H9 (cell line): Measurements from ENCODE around the gene SLC31A2. TPM values are rescaled to one million over a fixed set of nuclear protein-coding genes. Genes with fewer than 3 reads are reported as not detected.

Source experiments
- DNase-seq: peaks from one replicate; pipeline ENCODE4 v3.0.0-alpha.2; 2017
- H2AFZ ChIP-seq: one replicate; pipeline ENCODE4 v1.6.1; 2013; ENCODE audit warnings: mild to moderate bottlenecking, low read length, control low read depth, moderate library complexity
- H2AK5ac ChIP-seq: 2 replicates; pipeline ENCODE4 v1.6.1; 2013; ENCODE audit warnings: low read length, control low read depth, mixed read lengths; ENCODE audit not compliant: insufficient read length
- H2BK120ac ChIP-seq: one replicate; pipeline ENCODE4 v1.6.1; 2013; ENCODE audit warnings: low read depth, mild to moderate bottlenecking, low read length, control low read depth, inconsistent platforms; ENCODE audit not compliant: poor library complexity, severe bottlenecking
- H2BK12ac ChIP-seq: 2 replicates; pipeline ENCODE4 v1.6.1; 2013; ENCODE audit warnings: low read length, control low read depth, mixed read lengths, low read depth; ENCODE audit not compliant: insufficient read length
- H2BK15ac ChIP-seq: 2 replicates; pipeline ENCODE4 v1.6.1; 2013; ENCODE audit warnings: low read depth, low read length, control low read depth
- H2BK20ac ChIP-seq: one replicate; pipeline ENCODE4 v1.6.1; 2013; ENCODE audit warnings: low read depth, mild to moderate bottlenecking, low read length, control low read depth, inconsistent platforms; ENCODE audit not compliant: poor library complexity, severe bottlenecking
- H2BK5ac ChIP-seq: 2 replicates; pipeline ENCODE4 v1.6.1; 2013; ENCODE audit warnings: low read length, control low read depth, mixed read lengths; ENCODE audit not compliant: insufficient read length
- H3K14ac ChIP-seq: 2 replicates; pipeline ENCODE4 v1.6.1; 2013; ENCODE audit warnings: low read length, control low read depth; ENCODE audit not compliant: insufficient read depth
- H3K18ac ChIP-seq: 2 replicates; pipeline ENCODE4 v1.6.1; 2013; ENCODE audit warnings: low read depth, mild to moderate bottlenecking, mixed read lengths, low read length, control low read depth; ENCODE audit not compliant: insufficient read length
- H3K23ac ChIP-seq: 2 replicates; pipeline ENCODE4 v1.6.1; 2013; ENCODE audit warnings: low read length, control low read depth, mixed read lengths, low read depth; ENCODE audit not compliant: insufficient read length
- H3K23me2 ChIP-seq: 2 replicates; pipeline ENCODE4 v1.6.1; 2013; ENCODE audit warnings: low read depth, mild to moderate bottlenecking, mixed read lengths, low read length, control low read depth; ENCODE audit not compliant: insufficient read length, poor library complexity, severe bottlenecking
- H3K27ac ChIP-seq: 2 replicates; pipeline ENCODE4 v1.5.1; 2013; ENCODE audit warnings: low read length, control low read depth, mixed read lengths, low read depth; ENCODE audit not compliant: insufficient read length
- H3K27me3 ChIP-seq: 2 replicates; pipeline ENCODE4 v1.6.1; 2013; ENCODE audit warnings: low read length, control low read depth, inconsistent platforms; ENCODE audit not compliant: insufficient read depth
- H3K4ac ChIP-seq: 2 replicates; pipeline ENCODE4 v1.6.1; 2013; ENCODE audit warnings: low read depth, mild to moderate bottlenecking, control low read depth, inconsistent platforms, low read length, moderate library complexity
- H3K4me1 ChIP-seq: 2 replicates; pipeline ENCODE4 v1.6.1; 2013; ENCODE audit warnings: low read length, control low read depth, inconsistent platforms; ENCODE audit not compliant: insufficient read depth
- H3K4me2 ChIP-seq: 2 replicates; pipeline ENCODE4 v1.6.1; 2013; ENCODE audit warnings: low read length, control low read depth, mixed read lengths; ENCODE audit not compliant: insufficient read length, insufficient read depth
- H3K56ac ChIP-seq: 2 replicates; pipeline ENCODE4 v1.6.1; 2013; ENCODE audit warnings: low read depth, mild to moderate bottlenecking, mixed read lengths, low read length, control low read depth; ENCODE audit not compliant: insufficient read length
- H3K79me1 ChIP-seq: 2 replicates; pipeline ENCODE4 v1.6.1; 2013; ENCODE audit warnings: low read depth, mild to moderate bottlenecking, moderate library complexity, low read length, control low read depth, inconsistent platforms; ENCODE audit not compliant: insufficient read depth, poor library complexity, severe bottlenecking
- H3K79me2 ChIP-seq: 2 replicates; pipeline ENCODE4 v1.6.1; 2013; ENCODE audit warnings: low read length, control low read depth, inconsistent platforms; ENCODE audit not compliant: insufficient read depth
- H3K9ac ChIP-seq: 2 replicates; pipeline ENCODE4 v1.6.1; 2013; ENCODE audit warnings: low read length, control low read depth, mixed read lengths; ENCODE audit not compliant: insufficient read length; ENCODE audit errors: extremely low read depth
- H3K9me3 ChIP-seq: one replicate; pipeline ENCODE4 v1.6.1; 2013; ENCODE audit warnings: low read depth, low read length, inconsistent platforms; ENCODE audit not compliant: control insufficient read depth
- H3T11ph ChIP-seq: one replicate; pipeline ENCODE4 v1.6.1; 2013; ENCODE audit warnings: mild to moderate bottlenecking, low read length, control low read depth, inconsistent platforms
- H4K20me1 ChIP-seq: one replicate; pipeline ENCODE4 v1.6.1; 2013; ENCODE audit not compliant: control insufficient read depth, insufficient read length, insufficient read depth
- H4K5ac ChIP-seq: 2 replicates; pipeline ENCODE4 v1.6.1; 2013; ENCODE audit warnings: low read depth, mild to moderate bottlenecking, mixed read lengths, low read length, control low read depth; ENCODE audit not compliant: insufficient read length
- H4K8ac ChIP-seq: replicated peaks from 2 replicates; pipeline ENCODE4 v1.6.1; 2013; ENCODE audit warnings: low read length, control low read depth, mixed read lengths, low read depth; ENCODE audit not compliant: insufficient read length
- H4K91ac ChIP-seq: 2 replicates; pipeline ENCODE4 v1.6.1; 2013; ENCODE audit warnings: low read depth, mild to moderate bottlenecking, moderate library complexity, mixed read lengths, low read length, control low read depth; ENCODE audit not compliant: insufficient read length
- H3K27ac Mint-ChIP-seq, 3 experiments: 2 replicates in 2 of 3; 3 replicates in 1 of 3; pipeline ENCODE4 v1.8.0; 2020 to 2021; ENCODE audit warnings: mixed read lengths in 3 of 3, mild to moderate bottlenecking in 1 of 3, moderate library complexity in 1 of 3
- H3K27me3 Mint-ChIP-seq: 2 replicates; pipeline ENCODE4 v1.8.0; 2021; ENCODE audit warnings: low read depth, mild to moderate bottlenecking, moderate library complexity, mixed read lengths
- H3K36me3 Mint-ChIP-seq, 3 experiments: 2 replicates in 2 of 3; 3 replicates in 1 of 3; pipeline ENCODE4 v1.8.0; 2020 to 2021; ENCODE audit warnings: low read depth in 3 of 3, mixed read lengths in 3 of 3; ENCODE audit not compliant: insufficient read depth in 1 of 3
- H3K4me1 Mint-ChIP-seq, 2 experiments: 2 replicates each; pipeline ENCODE4 v1.8.0; 2020; ENCODE audit warnings: mixed read lengths in 2 of 2
- H3K4me3 Mint-ChIP-seq, 2 experiments: 2 replicates in 1 of 2; 3 replicates in 1 of 2; pipeline ENCODE4 v1.8.0; 2020 to 2021; ENCODE audit warnings: mild to moderate bottlenecking in 2 of 2, mixed read lengths in 2 of 2, moderate library complexity in 1 of 2
- H3K9me3 Mint-ChIP-seq, 2 experiments: 2 replicates in 1 of 2; 3 replicates in 1 of 2; pipeline ENCODE4 v1.8.0; 2020; ENCODE audit warnings: mild to moderate bottlenecking in 2 of 2, mixed read lengths in 2 of 2, moderate library complexity in 1 of 2
- CTCF ChIP-seq: fragments of 200-600 bp; sonication (generic); conservative IDR thresholded peaks from 3 replicates; pipeline ENCODE4 v1.8.0; 2021; ENCODE audit warnings: antibody characterized with exemption, mild to moderate bottlenecking
- WGBS: extraction: QIAGEN DNeasy Blood & Tissue Kit; methylation state at CpG from one replicate; pipeline ENCODE4 v1.1.7; 2013; ENCODE audit warnings: missing lambda C conversion rate, low lambda C conversion rate, mixed read lengths; ENCODE audit not compliant: insufficient read length; ENCODE audit errors: extremely low coverage; 5-methylcytosine and 5-hydroxymethylcytosine counted together
- total RNA-seq: library from RNA; stranded (reverse); gene quantifications from 2 replicates; pipeline ENCODE4 v1.2.1, GENCODE V29; 2021

Gene SLC31A2
- total RNA-seq, 1 experiment from 2014 or later, result 1.0 TPM

GRCh38 chr9:113176803-113177202, 26.0 kb downstream of the SLC31A2 start:
- no peak overlapping the region for H3K4ac ChIP-seq
- H3T11ph ChIP-seq, result no peak overlapping the region
- H2BK15ac ChIP-seq, result no peak overlapping the region
- Mint-ChIP-seq H3K4me1 (no peaks in the 10 kb centered on the region), H3K4me3 (no peak overlapping the region), H3K27ac (no peak overlapping the region), H3K9me3 (no peaks in the 10 kb centered on the region; a peak in 1 of 5 replicates), H3K36me3 (peaks cover 21 to 67% (median 49%) of the 10 kb centered on the region in 3 experiments; a peak in 6 of 7 replicates), H3K27me3 (no peaks in the 10 kb centered on the region)
- no peak overlapping the region for H3K9ac ChIP-seq
- no peak overlapping the region for H2AK5ac ChIP-seq
- no peak for DNase-seq
- H3K23me2 ChIP-seq, result no peaks in the 10 kb centered on the region
- no peak overlapping the region for H4K8ac ChIP-seq
- H3K9me3 ChIP-seq, result no peaks in the 10 kb centered on the region
- no peak overlapping the region for H2BK120ac ChIP-seq
- no peaks in the 10 kb centered on the region for H3K4me1 ChIP-seq
- H2AFZ ChIP-seq, result no peak overlapping the region
- no peaks in the 10 kb centered on the region for H3K27me3 ChIP-seq
- H3K23ac ChIP-seq, result no peak overlapping the region
- no peaks in the 10 kb centered on the region for H3K79me1 ChIP-seq
- H3K18ac ChIP-seq, result no peak overlapping the region
- H3K4me2 ChIP-seq, result no peak overlapping the region
- H2BK20ac ChIP-seq, result no peak overlapping the region
- no peak overlapping the region for H2BK12ac ChIP-seq
- H4K20me1 ChIP-seq, result no peaks in the 10 kb centered on the region
- no peak overlapping the region for H3K27ac ChIP-seq
- no peak for TF ChIP-seq CTCF
- no peaks in the 10 kb centered on the region for H3K79me2 ChIP-seq
- WGBS, result no CpG with 5 or more reads among the region's 6 CpGs
- no peak overlapping the region for H3K14ac ChIP-seq
- no peak overlapping the region for H2BK5ac ChIP-seq
- H4K5ac ChIP-seq, result no peak overlapping the region
- no peak overlapping the region for H3K56ac ChIP-seq
- H4K91ac ChIP-seq, result no peak overlapping the region
